Hepatocyte (in vitro differentiated cells): ENCODE measurements around the gene CARMIL3.

Experiments
- CTCF ChIP-seq: fragments of 200-600 bp; sonication (generic); IDR thresholded peaks from 2 replicates; pipeline ENCODE4 v1.5.1; 2016; ENCODE audit warnings: antibody characterized with exemption, mild to moderate bottlenecking; ENCODE audit not compliant: poor library complexity
- EZH2 ChIP-seq: fragments of 200-600 bp; sonication (generic); IDR thresholded peaks from 2 replicates; pipeline ENCODE4 v1.6.1; 2016; ENCODE audit warnings: antibody characterized with exemption, mild to moderate bottlenecking, borderline replicate concordance
- EZH2phosphoT487 ChIP-seq: fragments of 200-600 bp; sonication (generic); IDR thresholded peaks from one replicate; pipeline ENCODE4 v1.6.1; 2018; ENCODE audit warnings: antibody characterized with exemption, mild to moderate bottlenecking, low read depth, moderate library complexity; ENCODE audit not compliant: unreplicated experiment, severe bottlenecking

- no peak for TF ChIP-seq CTCF
- no peak for TF ChIP-seq EZH2
- no peak for TF ChIP-seq EZH2phosphoT487
Measured at GRCh38 chr14:24110060-24110459, 58.3 kb downstream of the CARMIL3 start.
